SK-N-SH treated with all-trans-retinoic acid at 6 μM for 48 hours (cell line): ENCODE data around the gene FOSL2.

Experiments
- ATAC-seq: fragments of 200-7000 bp; cut with Tn5 transposase; 3 replicates; pipeline ENCODE4 v1.9.1; 2020; ENCODE audit warnings: mild to moderate bottlenecking, moderate library complexity
- ARNTL ChIP-seq: fragments of 450-650 bp; formaldehyde crosslinking; IDR thresholded peaks from 2 replicates; pipeline ENCODE4 v1.5.0; 2020; ENCODE audit warnings: low read depth, mild to moderate bottlenecking, moderate library complexity, borderline replicate concordance
- BACH2 ChIP-seq: fragments of 250-450 bp; sonication (Bioruptor Pico); IDR thresholded peaks from 2 replicates; pipeline ENCODE4 v1.9.0; 2021; ENCODE audit warnings: mild to moderate bottlenecking, borderline replicate concordance
- CREB5 ChIP-seq: fragments of 250-450 bp; sonication (Bioruptor Pico); IDR thresholded peaks from 2 replicates; pipeline ENCODE4 v1.5.1; 2020; ENCODE audit warnings: low read depth, mild to moderate bottlenecking, moderate library complexity
- CSDC2 ChIP-seq: fragments of 250-450 bp; sonication (Bioruptor Pico); IDR thresholded peaks from 2 replicates; pipeline ENCODE4 v1.5.0; 2020; ENCODE audit warnings: mild to moderate bottlenecking, moderate library complexity
- CSRNP3 ChIP-seq: fragments of 250-450 bp; sonication (Bioruptor Pico); IDR thresholded peaks from 2 replicates; pipeline ENCODE4 v1.5.1; 2021; ENCODE audit warnings: mild to moderate bottlenecking, moderate library complexity
- ESRRG ChIP-seq: fragments of 250-450 bp; sonication (Bioruptor Pico); IDR thresholded peaks from 2 replicates; pipeline ENCODE4 v1.6.1; 2021; ENCODE audit warnings: mild to moderate bottlenecking
- GLIS3 ChIP-seq: fragments of 250-450 bp; sonication (Bioruptor Pico); IDR thresholded peaks from 2 replicates; pipeline ENCODE4 v1.5.0; 2020; ENCODE audit warnings: mild to moderate bottlenecking, moderate library complexity
- ISL1 ChIP-seq: fragments of 250-450 bp; sonication (Bioruptor Pico); IDR thresholded peaks from 2 replicates; pipeline ENCODE4 v2.1.2; 2022; ENCODE audit warnings: mild to moderate bottlenecking, moderate library complexity
- OSR1 ChIP-seq: fragments of 250-450 bp; sonication (Bioruptor Pico); IDR thresholded peaks from 2 replicates; pipeline ENCODE4 v1.8.0; 2022; ENCODE audit warnings: moderate library complexity, mild to moderate bottlenecking, inconsistent platforms
- PATZ1 ChIP-seq: fragments of 250-450 bp; sonication (Bioruptor Pico); IDR thresholded peaks from 2 replicates; pipeline ENCODE4 v1.8.0; 2020; ENCODE audit warnings: mild to moderate bottlenecking, moderate library complexity, borderline replicate concordance
- POU6F1 ChIP-seq: fragments of 250-450 bp; sonication (Bioruptor Pico); IDR thresholded peaks from 2 replicates; pipeline ENCODE4 v1.8.0; 2021; ENCODE audit warnings: low read depth, mild to moderate bottlenecking, moderate library complexity, borderline replicate concordance
- PPARA ChIP-seq: fragments of 250-450 bp; sonication (Bioruptor Pico); IDR thresholded peaks from 2 replicates; pipeline ENCODE4 v1.5.0; 2020; ENCODE audit warnings: mild to moderate bottlenecking, borderline replicate concordance
- RARB ChIP-seq: fragments of 250-450 bp; sonication (Bioruptor Pico); IDR thresholded peaks from 2 replicates; pipeline ENCODE4 v1.8.0; 2021; ENCODE audit warnings: mild to moderate bottlenecking, moderate library complexity
- SNAI2 ChIP-seq: fragments of 250-450 bp; sonication (Bioruptor Pico); IDR thresholded peaks from 2 replicates; pipeline ENCODE4 v1.5.0; 2020; ENCODE audit warnings: mild to moderate bottlenecking, moderate library complexity
- TCF4 ChIP-seq: fragments of 250-450 bp; sonication (Bioruptor Pico); IDR thresholded peaks from 2 replicates; pipeline ENCODE4 v1.8.0; 2021; ENCODE audit warnings: mild to moderate bottlenecking, moderate library complexity, borderline replicate concordance
- TOX ChIP-seq: fragments of 250-450 bp; sonication (Bioruptor Pico); IDR thresholded peaks from 2 replicates; pipeline ENCODE4 v1.8.0; 2021; ENCODE audit warnings: mild to moderate bottlenecking, moderate library complexity, borderline replicate concordance
- TSHZ2 ChIP-seq: fragments of 250-450 bp; sonication (Bioruptor Pico); IDR thresholded peaks from 2 replicates; pipeline ENCODE4 v1.5.0; 2020; ENCODE audit warnings: mild to moderate bottlenecking, moderate library complexity
- ZC3H10 ChIP-seq: fragments of 250-450 bp; sonication (Bioruptor Pico); IDR thresholded peaks from 2 replicates; pipeline ENCODE4 v1.5.1; 2021; ENCODE audit warnings: mild to moderate bottlenecking, moderate library complexity
- ZNF565 ChIP-seq: fragments of 450-650 bp; formaldehyde crosslinking; conservative IDR thresholded peaks from 2 replicates; pipeline ENCODE4 v1.5.0; 2020; ENCODE audit warnings: low read depth, mild to moderate bottlenecking, moderate library complexity
- ZNF70 ChIP-seq: fragments of 450-650 bp; formaldehyde crosslinking; IDR thresholded peaks from 2 replicates; pipeline ENCODE4 v1.5.0; 2020; ENCODE audit warnings: mild to moderate bottlenecking, moderate library complexity
- ZNF8 ChIP-seq: fragments of 450-650 bp; formaldehyde crosslinking; IDR thresholded peaks from 2 replicates; pipeline ENCODE4 v1.5.0; 2020; ENCODE audit warnings: mild to moderate bottlenecking, moderate library complexity

Gene FOSL2

GRCh38 chr2:28359222-28360057, 33.2 kb upstream of the FOSL2 start:
- TF ChIP-seq CSDC2 (CRISPR knock-in tag) (no peak), OSR1 (CRISPR knock-in tag) (no peak), RARB (CRISPR knock-in tag) (no peak), ESRRG (CRISPR knock-in tag) (no peak), PATZ1 (CRISPR knock-in tag) (no peak), ZNF565 (CRISPR knock-in tag) (no peak), ARNTL (no peak), BACH2 (CRISPR knock-in tag) (no peak), CREB5 (CRISPR knock-in tag) (no peak), GLIS3 (CRISPR knock-in tag) (no peak), ZC3H10 (CRISPR knock-in tag) (no peak), POU6F1 (CRISPR knock-in tag) (no peak)
- TF ChIP-seq, all 23 proteins: peak for 0
- no peak for ATAC-seq

- TF ChIP-seq SNAI2 (CRISPR knock-in tag) (no peak), ZC3H10 (CRISPR knock-in tag) (no peak), ZNF565 (CRISPR knock-in tag) (no peak), CSDC2 (CRISPR knock-in tag) (no peak), CSRNP3 (CRISPR knock-in tag) (no peak), ESRRG (CRISPR knock-in tag) (no peak), ZNF70 (CRISPR knock-in tag) (no peak), CREB5 (CRISPR knock-in tag) (no peak), ISL1 (CRISPR knock-in tag) (no peak), TCF4 (CRISPR knock-in tag) (no peak), GLIS3 (CRISPR knock-in tag) (no peak), POU6F1 (CRISPR knock-in tag) (no peak), TSHZ2 (CRISPR knock-in tag) (no peak), ARNTL (no peak), PATZ1 (CRISPR knock-in tag) (no peak), OSR1 (CRISPR knock-in tag) (no peak), BACH2 (CRISPR knock-in tag) (no peak), PPARA (CRISPR knock-in tag) (no peak), ZNF8 (no peak), TOX (no peak)
- TF ChIP-seq, all 23 proteins: peak for 0
- ATAC-seq, result no peak
Observed at GRCh38 chr2:28360058-28360717, 32.5 kb upstream of the FOSL2 start.
